ENCODE measurements around the gene ERVK3-1. TPM values are rescaled to one million over a fixed set of nuclear protein-coding genes. Genes with fewer than 3 reads are reported as not detected.

The ERVK3-1 gene
- total and polyA plus RNA-seq, 2 of the 13 experiments (the other 11 are each of a cell fraction or from before 2014, with no cell fraction given), result 28.5 to 38.7 TPM

DNA sequence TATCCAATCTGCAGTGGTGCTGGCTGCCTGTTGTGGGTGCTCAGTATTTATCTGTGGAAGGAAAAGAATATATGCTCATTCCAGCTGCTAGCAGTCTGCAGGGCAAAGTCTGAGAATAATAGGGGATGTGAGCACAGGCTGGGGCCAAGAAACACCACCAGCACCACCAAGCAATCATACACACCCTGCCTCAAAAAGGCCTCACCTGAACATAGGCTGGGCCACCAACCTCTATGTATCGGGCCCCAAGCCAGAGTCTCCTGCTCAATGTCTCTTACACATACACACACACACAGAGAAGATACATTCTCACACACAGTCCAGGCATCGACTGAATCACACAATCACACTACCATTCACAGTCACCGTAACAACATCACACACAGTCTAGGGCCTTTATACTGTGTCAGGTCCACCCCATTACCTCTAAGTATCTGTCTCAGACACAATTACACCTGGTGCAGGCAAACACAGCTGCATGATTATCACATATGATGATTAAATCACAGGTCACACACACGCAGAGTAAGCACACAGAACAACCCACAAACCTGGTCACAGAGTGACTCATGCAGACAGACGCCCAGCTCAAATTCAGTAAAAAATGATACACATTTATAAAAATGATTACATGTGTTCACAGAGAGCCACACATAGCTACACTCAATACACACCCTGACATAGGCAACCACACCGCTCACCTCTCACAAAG lies 20.3 kb downstream of the ERVK3-1 start:
- Histone ChIP-seq H3K27me3 (ENCODE audit: control insufficient read depth in 1 of 2, insufficient read depth in 2 of 2, low read length in 2 of 2) (no peaks in the 10 kb centered on the region; a peak in 1 of 5 replicates), H3K9me3 (ENCODE audit: low read length) (no peaks in the 10 kb centered on the region), H3K9ac (ENCODE audit: insufficient read depth, low read depth, low read length) (peak overlapping the region; percentile 85), H3K4me2 (ENCODE audit: low read depth, low read length) (peak overlapping the region; percentile 91), H4K20me1 (ENCODE audit: insufficient read depth, low read length) (no peaks in the 10 kb centered on the region), H3K4me1 (ENCODE audit: insufficient read depth, low read length) (peaks cover 39% of the 10 kb centered on the region), H3K4me3 (replicated peaks in 1 of 3; ENCODE audit: insufficient read depth in 1 of 3, low read depth in 2 of 3, low read length in 3 of 3) (peak overlapping the region; percentile 83 to 95 (median 89)), H3K36me3 (replicated peaks in 1 of 2; ENCODE audit: control insufficient read depth in 1 of 2, insufficient read depth in 2 of 2, low read length in 2 of 2) (no peaks in the 10 kb centered on the region), H3K79me2 (ENCODE audit: insufficient read depth, low read length) (peaks cover 22% of the 10 kb centered on the region), H2AFZ (ENCODE audit: low read length) (no peak overlapping the region), H3K27ac (ENCODE audit: extremely low read length, insufficient read depth, low read length) (no peak overlapping the region)
- ChIA-PET CTCF (ENCODE audit: low intra/inter-chr PET ratio, low total read pairs) (no interaction called here), POLR2A (interaction anchor here (0.6 to 2.1 kb wide), 6 partner anchors 21 to 225 kb away, joined by 3 to 22 read pairs (median 6); partner anchors contain the start of genes ERVK3-1, ZBTB45, ZNF274 and ZNF497)
- TF ChIP-seq TCF7L2 (IDR thresholded peaks at IDR 0.05; ENCODE audit: low read depth, low read length), result no peak
- TF ChIP-seq ZKSCAN8 (CRISPR knock-in tag; IDR thresholded peaks at IDR 0.05; ENCODE audit: borderline replicate concordance), result no peak
- TF ChIP-seq ZNF75D (CRISPR knock-in tag; IDR thresholded peaks at IDR 0.05; ENCODE audit: borderline replicate concordance), result no peak
- no peak for TF ChIP-seq JDP2 (CRISPR knock-in tag; IDR thresholded peaks at IDR 0.05; ENCODE audit: borderline replicate concordance)
- no peak for TF ChIP-seq WIZ (CRISPR knock-in tag; IDR thresholded peaks at IDR 0.05)
- FAIRE-seq, result no peak
- intact Hi-C loops (cut with micrococcal nuclease; ENCODE audit: unreplicated experiment), result loop anchor here (2.0 to 5.0 kb wide), 5 partner anchors 47 to 192 kb away; partner anchors contain the start of genes ZBTB45, ZNF274, ZNF324 and ZNF584
- DNase-seq (ENCODE audit: low spot score), result no peak
- ATAC-seq, result no peak
- BruUV-seq (replicated peaks), result no TSS peak
- in situ Hi-C loops (cut with HindIII; ENCODE audit: extremely low pct_ligation_motif_present, low pct_unique_long_range_greater_than_20kb), result no loop called here
- WGBS (ENCODE audit: low lambda C conversion rate), result 57% methylated on average over 6 of the region's 6 CpGs

DNA sequence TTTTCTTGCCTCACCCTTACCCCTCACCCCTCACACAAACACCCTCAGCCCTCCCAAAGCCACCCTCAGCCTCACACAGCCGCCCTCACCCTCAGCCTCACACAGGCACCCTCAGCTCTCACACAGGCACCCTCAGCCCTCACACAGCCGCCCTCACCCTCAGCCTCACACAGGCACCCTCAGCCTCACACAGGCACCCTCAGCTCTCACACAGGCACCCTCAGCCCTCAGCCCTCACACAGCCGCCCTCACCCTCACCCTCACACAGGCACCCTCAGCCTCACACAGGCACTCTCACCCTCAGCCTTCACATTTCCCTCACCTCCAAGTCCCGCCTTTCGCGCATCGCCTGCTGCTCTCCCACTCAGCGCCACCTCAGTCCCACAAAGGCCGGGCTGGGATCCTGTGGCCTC lies 21.3 kb downstream of the ERVK3-1 start:
- Histone ChIP-seq H3K4me1 (ENCODE audit: insufficient read depth, low read length) (peaks cover 41% of the 10 kb centered on the region), H2AFZ (ENCODE audit: low read length) (no peak overlapping the region), H3K27me3 (ENCODE audit: control insufficient read depth in 1 of 2, insufficient read depth in 2 of 2, low read length in 2 of 2) (no peaks in the 10 kb centered on the region; a peak in 1 of 5 replicates), H3K9ac (ENCODE audit: insufficient read depth, low read depth, low read length) (peak overlapping the region; percentile 85), H3K4me3 (replicated peaks in 1 of 3; ENCODE audit: insufficient read depth in 1 of 3, low read depth in 2 of 3, low read length in 3 of 3) (peak overlapping the region; percentile 83 to 95 (median 89)), H3K9me3 (ENCODE audit: low read length) (no peaks in the 10 kb centered on the region), H3K27ac (ENCODE audit: extremely low read length, insufficient read depth, low read length) (peak overlapping the region; percentile 78), H3K4me2 (ENCODE audit: low read depth, low read length) (peak overlapping the region; percentile 91), H3K79me2 (ENCODE audit: insufficient read depth, low read length) (peaks cover 22% of the 10 kb centered on the region), H3K36me3 (replicated peaks in 1 of 2; ENCODE audit: control insufficient read depth in 1 of 2, insufficient read depth in 2 of 2, low read length in 2 of 2) (no peaks in the 10 kb centered on the region), H4K20me1 (ENCODE audit: insufficient read depth, low read length) (no peaks in the 10 kb centered on the region)
- ChIA-PET CTCF (ENCODE audit: low intra/inter-chr PET ratio, low total read pairs) (no interaction called here), POLR2A (interaction anchor here (0.7 to 2.1 kb wide), 22 partner anchors 12 to 324 kb away, joined by 3 to 22 read pairs (median 4); partner anchors contain the start of genes ERVK3-1, RPS5, TRIM28 and ZBTB45)
- FAIRE-seq, result no peak
- in situ Hi-C loops (cut with HindIII; ENCODE audit: extremely low pct_ligation_motif_present, low pct_unique_long_range_greater_than_20kb) (no loop called here), intact Hi-C loops (cut with micrococcal nuclease; ENCODE audit: unreplicated experiment) (loop anchor here (2.0 to 5.0 kb wide), 5 partner anchors 46 to 191 kb away; partner anchors contain the start of genes ZBTB45, ZNF274, ZNF324 and ZNF584)
- under 1% methylated on average over 9 of the region's 9 CpGs for WGBS (ENCODE audit: low lambda C conversion rate)
- no TSS peak for BruUV-seq (replicated peaks)
- no peak for DNase-seq (ENCODE audit: low spot score)
- peak; percentile 58 for ATAC-seq
- TF ChIP-seq ZNF512B (CRISPR knock-in tag; IDR thresholded peaks at IDR 0.05; ENCODE audit: borderline replicate concordance), result peak; percentile 68; the same call in 1 of the 2 replicates
- peak; percentile 53; the same call in 1 of the 2 replicates for TF ChIP-seq ZNF567 (CRISPR knock-in tag; IDR thresholded peaks at IDR 0.05; ENCODE audit: borderline replicate concordance)
- no peak for TF ChIP-seq STAT5B (CRISPR knock-in tag; IDR thresholded peaks at IDR 0.05)
- no peak for TF ChIP-seq RCOR2 (CRISPR knock-in tag; IDR thresholded peaks at IDR 0.05)
- TF ChIP-seq ZNF431 (CRISPR knock-in tag; IDR thresholded peaks at IDR 0.05; ENCODE audit: borderline replicate concordance, low read depth), result 0 out of 2 replicates have a peak, but pooled peaks have one; percentile 34
- TF ChIP-seq ZNF576 (CRISPR knock-in tag; IDR thresholded peaks at IDR 0.05), result 0 out of 2 replicates have a peak, but pooled peaks have one; percentile 17
- no peak for TF ChIP-seq NFE2L1 (CRISPR knock-in tag; IDR thresholded peaks at IDR 0.05; ENCODE audit: borderline replicate concordance)
- no peak for TF ChIP-seq ZFP82 (CRISPR knock-in tag; IDR thresholded peaks at IDR 0.05; ENCODE audit: borderline replicate concordance)
- TF ChIP-seq REPIN1 (CRISPR knock-in tag; IDR thresholded peaks at IDR 0.05; ENCODE audit: borderline replicate concordance, low read depth), result no peak
